HG03280 (cell line): ENCODE measurements around the gene NXPH1.
A peak's percentile ranks its signal among the peaks of the same experiment; 100 is the strongest.

Experiments
- ATAC-seq: cut with Tn5 transposase; IDR thresholded peaks from one replicate; pipeline ENCODE4 v1.9.1; 2021; ENCODE audit warnings: mild to moderate bottlenecking, moderate library complexity; ENCODE audit not compliant: unreplicated experiment

NXPH1 gene

DNA sequence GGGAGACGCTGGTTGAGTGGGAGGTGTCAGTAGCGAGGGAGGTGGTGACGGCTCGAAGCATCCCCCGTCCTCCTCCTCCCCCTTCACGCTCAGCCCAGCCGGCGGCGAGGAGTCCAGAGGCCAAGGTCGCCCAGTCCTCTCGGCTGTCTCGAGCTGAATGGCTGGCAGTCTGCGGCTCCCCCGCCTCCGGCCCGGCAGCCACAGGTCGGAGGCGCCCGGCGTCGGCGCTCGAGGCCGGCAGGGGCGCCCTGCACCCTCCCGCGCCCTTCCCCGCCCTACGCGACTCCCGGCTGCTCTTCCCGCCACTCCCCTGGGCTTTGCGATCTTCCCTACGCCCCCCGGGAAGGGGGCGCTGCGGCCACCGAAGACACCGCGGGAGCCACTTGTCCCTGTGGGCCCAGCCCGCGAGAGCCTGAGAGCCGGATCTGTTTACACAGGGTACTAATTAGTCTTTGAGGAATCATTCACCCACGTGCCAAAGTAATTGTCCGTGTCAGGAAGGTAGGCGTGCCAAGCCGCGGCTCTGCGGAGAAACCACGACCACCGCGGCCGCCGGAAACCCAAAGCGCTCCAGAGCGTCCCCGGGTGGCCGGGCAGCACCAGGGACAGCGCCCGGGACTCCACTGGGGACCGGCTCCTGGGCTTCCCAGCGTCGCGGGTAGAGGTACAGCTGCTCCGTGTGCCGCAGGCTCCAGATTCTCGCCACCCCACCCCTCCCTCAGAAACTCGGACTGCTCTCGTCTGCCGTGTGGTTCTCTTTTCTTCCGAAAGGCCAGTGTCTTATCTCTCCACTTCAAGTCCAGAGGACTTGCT lies at the start of gene NXPH1:
NXPH1 (plus strand) TSS at position 133 of the 813 bp plus-strand sequence.
- no peak for ATAC-seq

GRCh38 chr7:8384901-8385300 lies 48.5 kb upstream of the NXPH1 start:
- no peak for ATAC-seq

GRCh38 chr7:8386926-8387550 lies 46.4 kb upstream of the NXPH1 start:
- ATAC-seq, result peak; percentile 68

- ATAC-seq, result peak; percentile 59
Measured at GRCh38 chr7:8387551-8388256, 45.7 kb upstream of the NXPH1 start.

DNA sequence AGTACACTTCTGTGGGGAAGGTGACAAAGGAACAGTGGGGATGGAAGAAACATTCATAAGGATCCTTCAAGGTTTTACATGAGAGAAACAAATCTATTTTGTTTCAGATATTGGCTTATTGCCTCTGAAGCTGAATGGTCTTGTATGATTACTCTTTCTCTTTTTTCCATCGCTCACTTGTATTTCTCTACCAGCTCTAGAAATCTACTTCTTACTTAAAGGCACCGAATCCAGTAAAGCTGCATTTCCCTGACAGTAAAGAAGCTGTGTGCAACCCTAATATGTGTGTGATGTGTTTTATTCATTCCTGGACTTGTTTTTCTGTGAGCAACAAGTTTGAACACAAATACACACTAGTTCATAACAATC lies 45.2 kb upstream of the NXPH1 start:
- no peak for ATAC-seq

DNA sequence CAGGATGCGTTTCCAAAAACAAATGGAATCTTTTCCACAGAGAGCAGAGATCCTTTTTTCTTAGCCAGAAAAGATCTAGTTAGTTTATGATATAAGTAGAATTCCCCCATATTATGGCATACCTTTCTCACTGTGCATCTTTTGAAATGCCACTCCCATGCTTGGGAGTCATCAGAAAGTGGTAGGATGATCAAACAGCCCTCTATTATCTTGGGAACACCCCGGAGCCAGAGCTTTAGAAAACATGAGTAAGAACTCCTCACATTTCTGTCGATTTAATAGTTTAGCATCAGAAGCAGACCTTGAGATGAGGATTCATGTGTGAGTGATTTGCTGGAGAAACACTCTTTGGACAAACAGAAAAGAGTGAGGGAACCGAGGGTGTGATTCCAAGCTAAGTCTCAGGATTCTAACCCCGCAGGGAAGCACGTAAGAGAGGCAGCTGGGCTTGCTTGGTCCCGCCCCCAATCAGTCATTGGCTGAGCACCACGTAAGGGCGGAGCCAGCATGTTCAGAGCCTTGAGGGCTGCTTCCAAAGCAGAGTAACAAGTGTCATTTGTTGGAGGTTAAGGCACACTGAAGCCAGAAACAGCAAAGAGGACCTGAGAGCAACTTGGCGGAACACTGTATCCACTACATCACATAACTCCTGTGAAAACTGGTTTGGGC lies 43.7 kb upstream of the NXPH1 start:
- ATAC-seq, result no peak

GRCh38 chr7:8390262-8390626 lies 43.2 kb upstream of the NXPH1 start:
- ATAC-seq, result no peak

GRCh38 chr7:8391353-8392062 lies 41.9 kb upstream of the NXPH1 start:
- no peak for ATAC-seq

GRCh38 chr7:8396294-8396693 lies 37.1 kb upstream of the NXPH1 start:
- no peak for ATAC-seq

DNA sequence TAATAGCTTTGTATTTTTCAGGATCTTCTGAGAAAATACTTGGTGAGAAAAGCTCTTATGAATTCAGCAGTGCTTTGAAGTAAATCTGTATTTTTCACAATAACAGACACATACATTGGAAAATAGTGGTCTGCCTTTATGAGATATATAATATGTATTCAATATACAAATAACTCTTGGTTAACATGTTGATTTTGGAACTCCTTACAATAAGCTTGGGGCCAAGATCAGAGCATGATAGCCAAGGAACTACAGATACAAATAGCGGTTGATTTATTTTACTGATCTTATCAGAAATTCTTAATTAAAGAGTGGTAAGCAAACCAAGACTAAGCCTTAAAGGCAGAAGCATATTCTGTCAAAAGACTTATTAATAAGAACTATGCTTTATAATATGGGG lies 24.5 kb upstream of the NXPH1 start:
- ATAC-seq, result no peak

GRCh38 chr7:8411103-8411502 lies 22.3 kb upstream of the NXPH1 start:
- no peak for ATAC-seq

DNA sequence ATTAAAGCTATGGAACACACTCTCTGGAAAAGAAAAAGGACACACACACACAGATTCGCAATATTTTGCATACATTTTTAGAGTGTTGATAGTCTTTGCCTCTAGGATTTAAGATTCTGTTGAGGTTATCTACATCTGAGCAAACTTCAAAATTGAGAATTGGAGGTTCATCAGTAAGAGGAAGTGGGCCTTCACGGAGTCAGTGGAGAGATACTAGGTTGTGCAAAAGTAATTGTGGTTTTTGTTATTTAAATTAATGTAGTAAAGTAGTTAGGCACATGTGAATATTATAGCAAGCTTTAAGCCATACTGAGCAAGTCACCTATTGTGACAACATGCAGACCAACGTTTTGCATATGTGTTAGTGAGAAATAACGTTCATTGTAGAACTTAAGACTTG lies 19.8 kb upstream of the NXPH1 start:
- peak; percentile 65 for ATAC-seq

- ATAC-seq, result peak; percentile 71
Measured at GRCh38 chr7:8418629-8419245, 14.7 kb upstream of the NXPH1 start.

DNA sequence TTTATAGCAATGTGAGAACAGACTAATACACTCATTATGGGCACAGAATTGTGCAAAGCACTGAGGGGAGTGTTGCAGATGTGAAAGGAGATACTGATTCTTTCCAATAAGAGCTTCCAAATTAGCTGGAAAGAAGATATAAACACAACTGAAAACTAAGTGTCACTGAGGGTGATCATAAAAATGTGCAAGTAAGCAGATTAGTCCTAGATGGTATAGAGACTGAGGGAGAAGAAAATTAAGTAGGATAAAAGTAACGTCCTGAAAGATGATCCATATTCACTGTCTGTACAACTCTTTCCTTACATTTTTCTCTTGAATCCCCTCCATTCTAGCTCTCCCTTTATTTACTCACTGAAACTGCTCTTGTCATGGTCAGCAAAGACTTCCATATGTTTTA lies 11.2 kb upstream of the NXPH1 start:
- ATAC-seq, result no peak

DNA sequence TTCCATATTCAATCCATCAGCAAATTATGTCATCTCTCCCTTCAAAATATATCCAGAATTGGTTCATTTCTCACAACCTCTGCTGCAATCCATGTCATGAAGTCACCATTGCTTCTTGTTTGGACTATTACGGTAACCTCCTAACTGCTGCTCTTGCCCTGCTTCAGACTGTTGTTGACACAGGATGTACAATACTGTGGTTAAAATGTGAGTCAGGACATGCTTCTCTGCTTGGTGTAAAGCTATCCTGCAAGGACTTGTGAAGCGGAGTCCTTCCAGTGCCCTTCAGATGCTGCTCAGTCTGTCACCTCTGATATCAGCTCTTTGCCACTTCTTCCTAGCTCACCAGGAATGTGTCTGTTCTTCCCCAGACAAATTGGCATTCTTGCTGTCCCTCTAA lies 10.4 kb upstream of the NXPH1 start:
- ATAC-seq, result no peak

DNA sequence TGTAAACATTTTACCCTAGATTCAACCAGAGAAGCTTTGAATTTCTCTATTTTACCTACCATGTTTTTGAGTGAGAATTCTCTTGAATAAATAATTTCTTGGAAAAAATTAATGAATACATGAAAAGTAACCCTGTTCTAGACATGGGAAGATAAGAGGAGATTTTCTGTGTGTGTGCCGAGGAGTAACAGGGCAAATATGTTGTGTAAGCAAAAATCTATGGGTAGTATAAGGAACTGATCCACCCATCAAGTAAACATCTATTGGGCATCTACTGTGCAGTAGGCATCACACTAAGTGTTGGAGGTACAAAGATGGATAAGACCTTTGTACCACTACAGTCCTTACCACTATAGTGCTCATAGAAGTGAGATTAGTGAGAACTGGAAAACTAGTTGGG lies 8.2 kb upstream of the NXPH1 start:
- no peak for ATAC-seq

- ATAC-seq, result no peak
Measured at GRCh38 chr7:8430643-8431042, 2.8 kb upstream of the NXPH1 start.

- ATAC-seq, result no peak
Measured at GRCh38 chr7:8434290-8435002, 1.0 kb downstream of the NXPH1 start.

DNA sequence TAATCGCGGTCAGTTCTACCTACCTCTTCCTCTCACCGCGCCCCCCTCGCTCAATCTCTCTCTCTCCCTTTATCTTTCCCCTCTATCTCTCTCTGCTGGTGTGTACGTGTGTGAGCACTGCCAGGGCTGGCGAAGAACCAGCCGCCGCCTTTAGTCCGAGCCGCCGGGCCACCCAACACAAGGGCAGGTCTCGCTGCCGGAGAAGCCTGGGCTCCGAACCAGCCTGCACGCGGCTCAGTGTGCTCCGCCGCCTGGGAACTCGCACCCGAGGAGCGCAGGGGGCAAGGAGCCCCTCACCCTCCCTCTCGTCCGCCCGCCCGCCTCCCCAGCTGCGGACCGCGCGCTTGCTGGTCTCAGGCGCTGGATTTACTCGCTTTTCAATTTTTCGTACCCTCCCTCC lies 1.7 kb downstream of the NXPH1 start:
- ATAC-seq, result no peak
